KMS-11 (cell line): ENCODE data around the gene PGLYRP2.

ENCODE experiments used
- H2AFZ ChIP-seq: fragments of 200-600 bp; sonication (generic); 2 replicates; pipeline ENCODE4 v1.6.1; 2016; ENCODE audit warnings: antibody characterized with exemption, mixed run types, low read depth
- H3K27ac ChIP-seq: fragments of 200-600 bp; sonication (generic); 2 replicates; pipeline ENCODE4 v1.6.1; 2016; ENCODE audit warnings: mild to moderate bottlenecking, mixed run types
- H3K27me3 ChIP-seq: fragments of 200-600 bp; sonication (generic); 2 replicates; pipeline ENCODE4 v1.6.1; 2017; ENCODE audit warnings: mild to moderate bottlenecking, low read depth, mixed run types, moderate library complexity; ENCODE audit not compliant: insufficient read depth
- H3K36me3 ChIP-seq: fragments of 200-600 bp; sonication (generic); 2 replicates; pipeline ENCODE4 v1.6.1; 2017; ENCODE audit warnings: mild to moderate bottlenecking, mixed run types; ENCODE audit not compliant: insufficient read depth
- H3K4me1 ChIP-seq: fragments of 200-600 bp; sonication (generic); 2 replicates; pipeline ENCODE4 v1.6.1; 2016; ENCODE audit warnings: mild to moderate bottlenecking, low read depth, mixed run types; ENCODE audit not compliant: poor library complexity, severe bottlenecking
- H3K4me2 ChIP-seq: fragments of 200-600 bp; sonication (generic); 2 replicates; pipeline ENCODE4 v1.7.0; 2016; ENCODE audit warnings: mild to moderate bottlenecking, mixed run types
- H3K4me3 ChIP-seq: fragments of 200-600 bp; sonication (generic); IDR thresholded peaks from 2 replicates; pipeline ENCODE4 v1.6.1; 2017; ENCODE audit warnings: low read depth, low read length, mixed read lengths; ENCODE audit not compliant: insufficient read depth
- H3K79me2 ChIP-seq: fragments of 200-600 bp; sonication (generic); 2 replicates; pipeline ENCODE4 v1.6.1; 2016; ENCODE audit warnings: low read depth, mixed run types; ENCODE audit not compliant: insufficient read depth
- H3K9ac ChIP-seq: fragments of 200-600 bp; sonication (generic); 2 replicates; pipeline ENCODE4 v1.6.1; 2016; ENCODE audit warnings: mild to moderate bottlenecking, mixed run types
- H4K20me1 ChIP-seq: fragments of 200-600 bp; sonication (generic); 2 replicates; pipeline ENCODE4 v1.6.1; 2016; ENCODE audit warnings: mild to moderate bottlenecking, mixed run types; ENCODE audit not compliant: insufficient read depth
- TF ChIP-seq, protein P1 (sequence below): fragments of 200-600 bp; sonication (generic); conservative IDR thresholded peaks from 2 replicates; pipeline ENCODE4 v1.6.1; 2017; ENCODE audit warnings: low read depth, mild to moderate bottlenecking, antibody characterized with exemption, low read length, moderate library complexity, mixed read lengths

The PGLYRP2 gene

DNA sequence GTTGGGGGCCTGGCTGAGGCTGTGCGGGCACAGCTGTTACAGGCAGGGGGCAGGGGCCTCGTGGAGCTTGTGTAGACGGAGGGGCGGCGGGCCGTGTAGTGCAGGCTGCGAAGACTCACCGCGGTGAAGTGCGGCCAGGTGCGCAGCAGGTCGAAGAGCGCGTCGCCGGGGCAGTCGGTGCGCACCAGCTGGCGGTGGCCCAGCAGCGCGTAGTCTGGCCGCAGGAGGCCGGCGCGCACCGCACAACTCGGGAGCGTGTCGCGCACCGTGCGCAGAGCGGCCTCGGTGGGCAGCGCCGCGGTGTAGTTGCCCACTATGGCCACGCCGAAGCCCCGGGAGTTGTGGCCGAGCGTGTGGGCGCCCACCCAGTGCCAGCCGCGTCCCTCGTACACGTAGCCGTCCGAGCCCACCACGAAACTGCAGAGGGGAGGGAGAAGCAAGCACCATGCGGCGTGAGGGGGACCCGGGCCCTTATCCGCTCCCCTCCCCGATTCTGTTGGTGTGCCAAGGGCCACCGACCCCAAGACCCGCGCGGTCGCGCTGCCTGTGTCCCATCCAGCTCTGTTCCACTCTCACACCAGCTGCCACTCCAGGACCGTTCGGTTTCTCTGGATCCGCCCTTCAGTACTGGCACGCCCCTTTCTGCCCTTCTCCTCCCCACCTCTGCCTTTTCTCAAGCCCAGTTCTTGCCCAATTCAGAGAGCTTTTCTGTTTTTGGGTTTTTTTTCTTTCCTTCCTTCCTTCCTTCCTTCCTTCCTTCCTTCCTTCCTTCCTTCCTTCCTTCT lies 9.6 kb downstream of the PGLYRP2 start:
- Histone ChIP-seq H3K27ac (no peak overlapping the region), H3K4me2 (no peak overlapping the region), H3K4me3 (no peak overlapping the region), H4K20me1 (no peaks in the 10 kb centered on the region), H3K4me1 (peaks cover 38% of the 10 kb centered on the region), H2AFZ (no peak overlapping the region), H3K9ac (no peak overlapping the region), H3K36me3 (no peaks in the 10 kb centered on the region), H3K27me3 (no peaks in the 10 kb centered on the region), H3K79me2 (no peaks in the 10 kb centered on the region)
- TF ChIP-seq, protein P1, sequence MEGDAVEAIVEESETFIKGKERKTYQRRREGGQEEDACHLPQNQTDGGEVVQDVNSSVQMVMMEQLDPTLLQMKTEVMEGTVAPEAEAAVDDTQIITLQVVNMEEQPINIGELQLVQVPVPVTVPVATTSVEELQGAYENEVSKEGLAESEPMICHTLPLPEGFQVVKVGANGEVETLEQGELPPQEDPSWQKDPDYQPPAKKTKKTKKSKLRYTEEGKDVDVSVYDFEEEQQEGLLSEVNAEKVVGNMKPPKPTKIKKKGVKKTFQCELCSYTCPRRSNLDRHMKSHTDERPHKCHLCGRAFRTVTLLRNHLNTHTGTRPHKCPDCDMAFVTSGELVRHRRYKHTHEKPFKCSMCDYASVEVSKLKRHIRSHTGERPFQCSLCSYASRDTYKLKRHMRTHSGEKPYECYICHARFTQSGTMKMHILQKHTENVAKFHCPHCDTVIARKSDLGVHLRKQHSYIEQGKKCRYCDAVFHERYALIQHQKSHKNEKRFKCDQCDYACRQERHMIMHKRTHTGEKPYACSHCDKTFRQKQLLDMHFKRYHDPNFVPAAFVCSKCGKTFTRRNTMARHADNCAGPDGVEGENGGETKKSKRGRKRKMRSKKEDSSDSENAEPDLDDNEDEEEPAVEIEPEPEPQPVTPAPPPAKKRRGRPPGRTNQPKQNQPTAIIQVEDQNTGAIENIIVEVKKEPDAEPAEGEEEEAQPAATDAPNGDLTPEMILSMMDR: no peak

DNA sequence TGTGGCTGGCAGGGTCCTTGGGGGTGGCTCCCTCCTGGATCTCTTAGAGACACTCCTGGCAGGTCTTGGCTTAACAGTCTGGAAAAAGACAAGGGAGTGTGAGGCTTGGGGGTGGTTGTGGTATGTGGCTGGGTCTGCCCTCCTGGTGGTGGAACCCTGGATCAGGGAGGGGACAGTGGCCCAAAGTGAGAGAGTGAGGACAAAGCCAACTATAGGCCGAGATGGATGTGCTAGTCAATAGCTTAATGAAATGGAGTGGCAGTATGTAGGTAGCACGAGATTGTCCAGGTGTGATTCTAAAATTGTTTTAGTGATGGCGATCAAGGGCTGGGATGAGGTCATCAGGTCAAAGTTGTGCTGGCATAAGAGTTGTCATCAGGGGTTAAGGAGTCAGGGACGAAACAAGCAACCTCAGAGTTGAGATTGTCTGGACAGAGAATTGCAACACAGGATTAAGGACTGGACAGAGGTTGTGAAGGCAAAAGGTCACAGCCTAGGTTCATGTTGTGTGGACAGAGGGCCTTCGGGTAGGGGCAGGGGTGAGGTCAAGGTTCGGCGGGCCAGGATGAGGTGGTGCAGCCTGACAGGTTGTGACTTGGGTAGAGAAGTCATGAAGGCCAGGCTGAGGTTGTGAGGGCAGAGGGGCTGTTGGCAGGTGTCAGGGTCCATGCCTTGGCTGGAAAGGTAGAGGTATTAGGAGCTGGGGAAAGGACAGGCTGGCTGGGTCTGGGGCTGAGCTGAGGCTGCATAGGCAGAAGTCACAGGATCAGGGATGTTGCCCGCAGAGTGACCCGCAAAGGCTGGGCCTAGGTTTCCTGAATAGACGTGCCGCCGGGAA lies 10.4 kb downstream of the PGLYRP2 start:
- no peaks in the 10 kb centered on the region for H4K20me1 ChIP-seq
- H3K36me3 ChIP-seq: no peaks in the 10 kb centered on the region
- H3K79me2 ChIP-seq: no peaks in the 10 kb centered on the region
- TF ChIP-seq, protein P1: no peak
- no peak overlapping the region for H3K4me3 ChIP-seq
- no peak overlapping the region for H3K9ac ChIP-seq
- no peaks in the 10 kb centered on the region for H3K27me3 ChIP-seq
- peaks cover 35% of the 10 kb centered on the region for H3K4me1 ChIP-seq
- H3K4me2 ChIP-seq: no peak overlapping the region
- no peak overlapping the region for H2AFZ ChIP-seq
- no peak overlapping the region for H3K27ac ChIP-seq

DNA sequence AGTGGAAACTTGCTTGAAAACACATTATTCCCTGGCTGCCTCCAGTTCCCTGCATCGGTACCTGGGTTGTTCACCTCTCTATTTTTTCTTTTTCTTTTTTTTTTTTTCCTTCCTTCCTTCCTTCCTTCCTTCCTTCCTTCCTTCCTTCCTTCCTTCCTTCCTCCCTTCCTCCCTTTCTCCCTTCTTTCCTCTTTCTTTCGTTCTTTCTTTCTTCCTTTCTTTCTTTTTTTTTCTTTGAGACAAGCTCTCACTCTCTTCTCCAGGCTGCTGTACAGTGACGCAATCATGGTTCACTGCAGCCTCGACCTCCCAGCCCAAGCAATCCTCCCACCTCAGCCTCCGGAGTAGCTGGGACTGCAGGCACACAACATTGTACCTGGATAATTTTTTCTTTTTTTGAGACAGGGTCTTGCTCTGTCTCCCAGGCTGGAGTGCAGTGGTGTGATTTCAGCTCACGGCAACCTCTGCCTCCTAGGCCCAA lies 11.5 kb downstream of the PGLYRP2 start:
- H3K27ac ChIP-seq: no peak overlapping the region
- no peaks in the 10 kb centered on the region for H3K79me2 ChIP-seq
- H3K4me2 ChIP-seq: no peak overlapping the region
- no peaks in the 10 kb centered on the region for H3K36me3 ChIP-seq
- H2AFZ ChIP-seq: no peak overlapping the region
- H4K20me1 ChIP-seq: no peaks in the 10 kb centered on the region
- no peak overlapping the region for H3K4me3 ChIP-seq
- H3K9ac ChIP-seq: no peak overlapping the region
- H3K27me3 ChIP-seq: no peaks in the 10 kb centered on the region
- TF ChIP-seq, protein P1: no peak
- peaks cover 40% of the 10 kb centered on the region for H3K4me1 ChIP-seq

DNA sequence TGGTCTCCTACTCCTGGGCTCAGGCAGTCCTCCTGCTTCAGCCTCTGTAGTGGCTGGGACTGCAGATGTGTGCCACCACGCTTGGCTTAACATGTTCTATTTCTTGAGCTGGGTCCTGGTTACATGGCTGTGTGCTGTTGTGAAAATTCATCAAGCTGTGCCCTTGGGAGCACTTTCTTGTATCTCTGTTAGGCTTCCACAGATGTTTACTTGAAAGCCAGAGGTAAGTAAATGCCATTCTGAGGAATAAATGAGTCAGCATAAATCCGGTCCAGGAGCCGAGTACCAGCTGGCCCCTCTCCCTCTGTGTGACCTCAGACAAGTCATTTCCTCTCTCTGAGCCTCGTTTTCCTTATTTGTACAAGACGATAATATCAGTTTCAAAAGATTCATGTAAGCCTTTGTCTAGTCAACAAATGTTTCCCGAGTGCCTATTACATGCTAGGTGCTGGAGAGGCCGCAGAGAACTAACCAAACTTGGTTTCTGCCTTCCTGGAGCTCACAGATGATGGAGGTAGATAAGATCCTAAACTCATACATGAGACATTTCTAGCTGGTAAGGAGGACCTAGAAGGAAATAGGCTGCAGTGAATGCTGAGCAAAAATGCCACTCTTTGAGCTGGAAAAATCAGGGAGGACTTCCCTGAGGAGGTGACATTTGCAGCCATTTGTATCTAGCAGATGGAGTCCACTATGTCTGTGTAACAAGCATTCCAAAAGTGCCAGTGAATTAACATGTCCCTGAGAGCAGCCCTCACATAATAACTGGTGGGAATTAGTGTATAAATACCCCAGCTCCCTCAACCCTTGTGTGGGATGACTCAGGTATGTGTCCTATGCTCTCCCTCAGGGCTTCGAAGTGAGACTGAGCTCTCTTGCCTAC lies 12.2 kb downstream of the PGLYRP2 start:
- Histone ChIP-seq H3K4me2 (peak overlapping the region; percentile 22; the same call in 1 of the 2 replicates), H3K36me3 (no peaks in the 10 kb centered on the region), H3K79me2 (no peaks in the 10 kb centered on the region), H2AFZ (peak overlapping the region; percentile 25), H3K4me1 (peaks cover 42% of the 10 kb centered on the region), H4K20me1 (no peaks in the 10 kb centered on the region), H3K9ac (no peak overlapping the region; the same call in 1 of the 2 replicates), H3K27me3 (no peaks in the 10 kb centered on the region), H3K27ac (peak overlapping the region; percentile 56), H3K4me3 (no peak overlapping the region)
- TF ChIP-seq, protein P1: no peak
